Stimulated activated CD4-positive, alpha-beta T cell treated with anti-CD3 and anti-CD28 coated beads, Interleukin-15, amount 100 ng/mL, for 1 hour (primary cell): Measurements from ENCODE around the gene NHLH2.

Source experiments
- DNase-seq, 2 donors: peaks; one replicate each; pipeline ENCODE4 v3.0.0-alpha.2; 2020; ENCODE audit warnings: low read depth in 1 of 2, low spot score in 1 of 2

Gene NHLH2

GRCh38 chr1:115838431-115839028, 2.4 kb downstream of the NHLH2 start:
- no peak for DNase-seq

- no peak for DNase-seq
Observed at GRCh38 chr1:115837740-115838421, 3.0 kb downstream of the NHLH2 start.

GRCh38 chr1:115837341-115837739, 3.6 kb downstream of the NHLH2 start:
- DNase-seq = no peak

GRCh38 chr1:115833856-115834255, 7.1 kb downstream of the NHLH2 start:
- DNase-seq = no peak

- no peak for DNase-seq
Observed at GRCh38 chr1:115832651-115833050, 8.3 kb downstream of the NHLH2 start.

GRCh38 chr1:115830963-115831362, 10.0 kb downstream of the NHLH2 start:
- no peak for DNase-seq

- DNase-seq = no peak
Observed at GRCh38 chr1:115829947-115830346, 11.0 kb downstream of the NHLH2 start.

GRCh38 chr1:115829023-115829674, 11.8 kb downstream of the NHLH2 start:
- DNase-seq = no peak

GRCh38 chr1:115828101-115829022, 12.6 kb downstream of the NHLH2 start:
- DNase-seq = no peak

- DNase-seq = no peak
Observed at GRCh38 chr1:115827452-115828044, 13.4 kb downstream of the NHLH2 start.

GRCh38 chr1:115826628-115827027, 14.3 kb downstream of the NHLH2 start:
- DNase-seq = no peak

GRCh38 chr1:115822117-115822516, 18.8 kb downstream of the NHLH2 start:
- no peak for DNase-seq

GRCh38 chr1:115815694-115816093, 25.2 kb downstream of the NHLH2 start:
- no peak for DNase-seq

GRCh38 chr1:115814685-115815398, 26.1 kb downstream of the NHLH2 start:
- DNase-seq = no peak

GRCh38 chr1:115813727-115814126, 27.2 kb downstream of the NHLH2 start:
- no peak for DNase-seq

GRCh38 chr1:115811140-115811828, 29.6 kb downstream of the NHLH2 start:
- no peak for DNase-seq

GRCh38 chr1:115810609-115811008, 30.3 kb downstream of the NHLH2 start:
- DNase-seq = no peak

- no peak for DNase-seq
Observed at GRCh38 chr1:115809847-115810246, 31.1 kb downstream of the NHLH2 start.

GRCh38 chr1:115809076-115809475, 31.9 kb downstream of the NHLH2 start:
- no peak for DNase-seq

GRCh38 chr1:115807723-115808122, 33.2 kb downstream of the NHLH2 start:
- DNase-seq = no peak
